Thyroid gland (tissue), 4 donors: ENCODE results near the gene CPNE2. TPM values are rescaled to one million over a fixed set of nuclear protein-coding genes. Genes with fewer than 3 reads are reported as not detected.

ENCODE experiments used
- DNase-seq, 2 donors: peaks; one replicate each; pipeline ENCODE4 v3.0.0-alpha.2; 2019
- H3K27ac ChIP-seq, 3 donors: fragments of 200-600 bp; sonication (generic); 1 replicate in 2 of 3; 2 replicates in 1 of 3; pipeline ENCODE4 v1.5.1; 2016 to 2019; ENCODE audit warnings: mild to moderate bottlenecking in 1 of 3, moderate library complexity in 1 of 3
- H3K27me3 ChIP-seq: fragments of 200-600 bp; sonication (generic); one replicate; pipeline ENCODE4 v1.5.1; 2019
- H3K36me3 ChIP-seq, 2 donors: fragments of 200-600 bp; sonication (generic); one replicate each; pipeline ENCODE4 v1.5.1; 2016 to 2019
- H3K4me1 ChIP-seq, 2 donors: fragments of 200-600 bp; sonication (generic); one replicate each; pipeline ENCODE4 v1.5.1; 2017 to 2019
- H3K4me3 ChIP-seq, 3 donors: fragments of 200-600 bp; sonication (generic); replicated peaks in 1 of 3; 1 replicate in 2 of 3; 2 replicates in 1 of 3; pipeline ENCODE4 v1.5.1; 2016; ENCODE audit warnings: mild to moderate bottlenecking in 1 of 3
- H3K9me3 ChIP-seq: fragments of 200-600 bp; sonication (generic); one replicate; pipeline ENCODE4 v1.5.1; 2017
- CTCF ChIP-seq, 6 experiments: fragments of 200-600 bp in 3 of 6; fragments of 450-650 bp in 3 of 6; sonication (generic) in 3 of 6; IDR thresholded peaks; one replicate each; pipeline ENCODE4 v1.5.1; 2016 to 2019; ENCODE audit warnings: antibody characterized with exemption in 6 of 6, mild to moderate bottlenecking in 2 of 6, inconsistent platforms in 1 of 6, moderate library complexity in 1 of 6
- POLR2A ChIP-seq, 2 donors: fragments of 450-650 bp; IDR thresholded peaks; one replicate each; pipeline ENCODE4 v1.6.1; 2017; ENCODE audit warnings: antibody characterized with exemption in 2 of 2, mild to moderate bottlenecking in 2 of 2, moderate library complexity in 1 of 2
- WGBS, 2 donors: methylation state at CpG; one replicate each; pipeline ENCODE4 v1.1.5; 2017; 5-methylcytosine and 5-hydroxymethylcytosine counted together
- intact Hi-C: fragments of 100-400 bp; cut with DNase I; formaldehyde crosslinking; loops from one replicate; pipeline ENCODE4 v1.15.1; 2023
- total RNA-seq, 4 donors: library from RNA; depleted of rRNA; stranded (reverse); fragments of >200 nt; gene quantifications; one replicate each; pipeline ENCODE4 v1.2.3, GENCODE V29; 2016

The CPNE2 gene
- total RNA-seq, 4 donors from 2014 or later = 26.6 to 33.3 (median 29.2) TPM

- TF ChIP-seq CTCF (IDR thresholded peaks at IDR 0.05) = no peak
- no peak for TF ChIP-seq POLR2A (IDR thresholded peaks at IDR 0.05)
- H3K36me3 ChIP-seq = no peaks in the 10 kb centered on the region
- no peak for DNase-seq
- H3K27ac ChIP-seq = no peak overlapping the region
- intact Hi-C loops = loop anchor here (5.0 to 10.0 kb wide), 3 partner anchors 84 to 331 kb away; no protein-coding TSS in a partner anchor
- no peak overlapping the region for H3K4me3 ChIP-seq
- H3K27me3 ChIP-seq = no peaks in the 10 kb centered on the region
- H3K9me3 ChIP-seq = no peaks in the 10 kb centered on the region
- peaks cover 0 to 8% of the 10 kb centered on the region in 2 donors for H3K4me1 ChIP-seq
- 82% methylated on average over 7 of the region's 7 CpGs for WGBS, 2 donors
Observed at GRCh38 chr16:57083485-57084126, 8.8 kb upstream of the CPNE2 start.

GRCh38 chr16:57084257-57084770 is 8.1 kb upstream of the CPNE2 start:
- DNase-seq = peak; percentile 63 to 70
- peak overlapping the region in 1 of 3 donors; percentile 33 for H3K27ac ChIP-seq
- H3K4me1 ChIP-seq = peaks cover 0 to 12% of the 10 kb centered on the region in 2 donors
- H3K9me3 ChIP-seq = no peaks in the 10 kb centered on the region
- H3K36me3 ChIP-seq = no peaks in the 10 kb centered on the region
- WGBS, 2 donors = 11 to 13% methylated on average over 6 to 9 of the region's 9 CpGs
- intact Hi-C loops = loop anchor here (5.0 to 10.0 kb wide), 3 partner anchors 83 to 330 kb away; no protein-coding TSS in a partner anchor
- TF ChIP-seq POLR2A (IDR thresholded peaks at IDR 0.05) (no peak), CTCF (IDR thresholded peaks at IDR 0.05) (peak; percentile 92 to 100 (median 97))
- no peaks in the 10 kb centered on the region for H3K27me3 ChIP-seq
- H3K4me3 ChIP-seq = no peak overlapping the region

- Histone ChIP-seq H3K9me3 (no peaks in the 10 kb centered on the region), H3K27me3 (no peaks in the 10 kb centered on the region), H3K4me1 (peaks cover 0 to 16% of the 10 kb centered on the region in 2 donors), H3K4me3 (no peak overlapping the region), H3K27ac (no peak overlapping the region), H3K36me3 (no peaks in the 10 kb centered on the region)
- no peak for DNase-seq
- intact Hi-C loops = loop anchor here (5.0 to 10.0 kb wide), 3 partner anchors 82 to 330 kb away; no protein-coding TSS in a partner anchor
- 92 to 94% methylated on average over 7 of the region's 7 CpGs for WGBS, 2 donors
- TF ChIP-seq CTCF (IDR thresholded peaks at IDR 0.05) (no peak), POLR2A (IDR thresholded peaks at IDR 0.05) (no peak)
Observed at GRCh38 chr16:57084996-57085395, 7.4 kb upstream of the CPNE2 start.

- H3K27me3 ChIP-seq = no peaks in the 10 kb centered on the region
- H3K9me3 ChIP-seq = no peaks in the 10 kb centered on the region
- no peak overlapping the region for H3K4me3 ChIP-seq
Observed at GRCh38 chr16:57087003-57087402, 5.4 kb upstream of the CPNE2 start.

More at GRCh38 chr16:57087003-57087402, 5.4 kb upstream of the CPNE2 start:
- WGBS, 2 donors = 82 to 83% methylated on average over 2 of the region's 2 CpGs
- intact Hi-C loops = loop anchor here (10.0 kb wide), 1 partner anchor 328 kb away; no protein-coding TSS in a partner anchor
- Histone ChIP-seq H3K36me3 (no peaks in the 10 kb centered on the region), H3K27ac (no peak overlapping the region), H3K4me1 (peaks cover 6 to 22% of the 10 kb centered on the region in 2 donors)
- DNase-seq = no peak
- TF ChIP-seq CTCF (IDR thresholded peaks at IDR 0.05) (no peak), POLR2A (IDR thresholded peaks at IDR 0.05) (no peak)
